ENCODE data around the gene RTL10.

The RTL10 gene

GRCh38 chr22:19821523-19822300 is 33.0 kb downstream of the RTL10 start:
- no peak for DNase-seq

- DNase-seq: no peak
Measured at GRCh38 chr22:19820880-19821522, 33.7 kb downstream of the RTL10 start.

GRCh38 chr22:19819911-19820879 is 34.5 kb downstream of the RTL10 start:
- DNase-seq: no peak

- DNase-seq: no peak
Measured at GRCh38 chr22:19819208-19819910, 35.3 kb downstream of the RTL10 start.

- DNase-seq: no peak
Measured at GRCh38 chr22:19818324-19819207, 36.1 kb downstream of the RTL10 start.

GRCh38 chr22:19816372-19817119 is 38.1 kb downstream of the RTL10 start:
- no peak for DNase-seq

GRCh38 chr22:19815823-19816290 is 38.8 kb downstream of the RTL10 start:
- DNase-seq: no peak

GRCh38 chr22:19815093-19815822 is 39.4 kb downstream of the RTL10 start:
- no peak for DNase-seq

GRCh38 chr22:19814428-19814827 is 40.2 kb downstream of the RTL10 start:
- no peak for DNase-seq

GRCh38 chr22:19812910-19813309 is 41.8 kb downstream of the RTL10 start:
- no peak for DNase-seq

- DNase-seq: no peak
Measured at GRCh38 chr22:19811811-19812771, 42.6 kb downstream of the RTL10 start.

GRCh38 chr22:19811211-19811621 is 43.5 kb downstream of the RTL10 start:
- no peak for DNase-seq

GRCh38 chr22:19810381-19811201 is 44.1 kb downstream of the RTL10 start:
- no peak for DNase-seq

- DNase-seq: no peak
Measured at GRCh38 chr22:19809741-19810140, 44.9 kb downstream of the RTL10 start.

GRCh38 chr22:19808873-19809478 is 45.7 kb downstream of the RTL10 start:
- DNase-seq: no peak

GRCh38 chr22:19807914-19808872 is 46.5 kb downstream of the RTL10 start:
- no peak for DNase-seq

Measured in NCI-H1694 (cell line).